Measurements from ENCODE around the gene MASP2. TPM values are rescaled to one million over a fixed set of nuclear protein-coding genes. Genes with fewer than 3 reads are reported as not detected.
"Not testable (repeated sequence)": the region's sequence is repeated elsewhere in the genome, so short reads cannot be mapped to it uniquely, and the experiment has no call there.

Gene MASP2
- total and polyA plus RNA-seq, 4 donors = 4.7 to 9.8 TPM; not detected in 2

- DNase-seq (ENCODE audit: low read depth in 4 of 6, low spot score in 6 of 6); H3K4me3 ChIP-seq (ENCODE audit: low read depth, low read length); H3K27ac ChIP-seq (ENCODE audit: low read depth, low read length); H3K27me3 ChIP-seq (ENCODE audit: control insufficient read depth, insufficient read depth, low read length); H3K9me3 ChIP-seq (ENCODE audit: control insufficient read depth, insufficient read depth, low read length); H3K4me1 ChIP-seq (ENCODE audit: control insufficient read depth, insufficient read depth, low read length); H3K36me3 ChIP-seq (ENCODE audit: control insufficient read depth, insufficient read depth, low read length): not testable (repeated sequence)
- 91% methylated on average over 5 of the region's 7 CpGs for WGBS (ENCODE audit: insufficient coverage)
Observed at GRCh38 chr1:11040105-11040429, 7.0 kb downstream of the MASP2 start.

DNA sequence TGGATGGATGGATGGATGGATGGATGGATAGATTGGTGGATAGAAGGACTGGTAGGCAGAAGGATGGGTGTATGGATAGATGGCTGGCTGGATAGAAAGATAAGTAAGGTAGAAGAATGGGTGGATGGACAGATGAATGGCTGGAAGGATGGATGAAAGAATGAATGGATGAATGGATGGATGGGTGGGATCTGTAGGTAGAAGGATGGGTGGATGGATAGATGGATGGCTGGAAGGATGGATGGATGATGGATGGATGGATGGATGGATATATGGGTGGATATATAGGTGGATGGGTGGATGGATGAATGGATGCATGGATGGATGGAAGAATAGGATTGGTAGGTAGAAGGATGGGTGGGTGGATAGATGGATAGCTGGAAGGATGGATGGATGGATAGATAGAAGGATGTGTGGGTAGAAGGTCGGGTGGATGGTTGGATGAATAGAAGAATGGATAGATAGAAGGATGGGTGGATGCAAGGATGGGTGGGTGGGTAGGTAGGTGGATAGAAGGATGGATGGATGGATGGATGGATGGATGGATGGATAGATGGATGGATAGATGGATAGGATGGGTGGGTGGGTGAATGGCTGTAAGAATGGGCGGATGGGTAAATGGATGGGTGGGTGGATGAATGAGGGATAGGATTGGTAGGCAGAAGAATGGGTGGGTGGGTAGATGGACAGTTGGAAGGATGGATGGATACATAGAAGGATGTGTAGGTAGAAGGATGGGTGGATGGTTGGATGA lies 7.5 kb downstream of the MASP2 start:
- WGBS (ENCODE audit: insufficient coverage) = 80% methylated on average over 2 of the region's 2 CpGs
- Histone ChIP-seq H3K4me1 (ENCODE audit: control insufficient read depth, insufficient read depth, low read length) (peaks cover 5% of the 10 kb centered on the region), H3K27me3 (ENCODE audit: control insufficient read depth, insufficient read depth, low read length) (no peaks in the 10 kb centered on the region), H3K9me3 (ENCODE audit: control insufficient read depth, insufficient read depth, low read length) (no peaks in the 10 kb centered on the region), H3K4me3 (ENCODE audit: low read depth, low read length) (no peak overlapping the region), H3K27ac (ENCODE audit: low read depth, low read length) (no peak overlapping the region), H3K36me3 (ENCODE audit: control insufficient read depth, insufficient read depth, low read length) (no peaks in the 10 kb centered on the region)
- DNase-seq (ENCODE audit: low read depth in 4 of 6, low spot score in 6 of 6) = no peak

DNA sequence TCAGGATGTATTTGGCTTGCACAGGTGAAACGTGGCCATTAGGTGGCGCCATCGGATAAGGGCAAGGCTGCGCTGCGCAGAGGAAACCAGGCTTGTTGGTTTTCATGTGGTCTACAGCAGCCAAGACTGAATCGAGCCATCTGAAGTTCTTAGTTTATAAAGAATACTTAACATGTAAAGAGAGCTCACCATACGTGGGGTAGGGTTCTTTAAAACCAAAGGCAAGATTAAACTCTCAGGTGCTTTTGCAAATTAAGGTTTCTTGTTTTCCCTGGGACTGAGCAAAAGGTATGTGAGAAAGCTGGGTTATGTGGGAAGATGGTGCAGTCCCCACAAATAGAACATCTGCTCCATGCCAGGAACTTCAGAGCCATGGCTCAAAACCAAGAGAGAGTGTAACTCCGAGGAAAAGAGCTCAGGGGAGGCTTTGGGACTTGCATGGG lies 9.3 kb downstream of the MASP2 start:
- Histone ChIP-seq H3K4me1 (ENCODE audit: control insufficient read depth, insufficient read depth, low read length) (peaks cover 5% of the 10 kb centered on the region), H3K4me3 (ENCODE audit: low read depth, low read length) (no peak overlapping the region), H3K9me3 (ENCODE audit: control insufficient read depth, insufficient read depth, low read length) (no peaks in the 10 kb centered on the region), H3K27ac (ENCODE audit: low read depth, low read length) (no peak overlapping the region), H3K27me3 (ENCODE audit: control insufficient read depth, insufficient read depth, low read length) (no peaks in the 10 kb centered on the region), H3K36me3 (ENCODE audit: control insufficient read depth, insufficient read depth, low read length) (no peaks in the 10 kb centered on the region)
- DNase-seq (ENCODE audit: low read depth in 4 of 6, low spot score in 6 of 6) = peak; percentile 78 to 97 (median 83)
- 0% methylated on average over 4 of the region's 8 CpGs for WGBS (ENCODE audit: insufficient coverage)

DNA sequence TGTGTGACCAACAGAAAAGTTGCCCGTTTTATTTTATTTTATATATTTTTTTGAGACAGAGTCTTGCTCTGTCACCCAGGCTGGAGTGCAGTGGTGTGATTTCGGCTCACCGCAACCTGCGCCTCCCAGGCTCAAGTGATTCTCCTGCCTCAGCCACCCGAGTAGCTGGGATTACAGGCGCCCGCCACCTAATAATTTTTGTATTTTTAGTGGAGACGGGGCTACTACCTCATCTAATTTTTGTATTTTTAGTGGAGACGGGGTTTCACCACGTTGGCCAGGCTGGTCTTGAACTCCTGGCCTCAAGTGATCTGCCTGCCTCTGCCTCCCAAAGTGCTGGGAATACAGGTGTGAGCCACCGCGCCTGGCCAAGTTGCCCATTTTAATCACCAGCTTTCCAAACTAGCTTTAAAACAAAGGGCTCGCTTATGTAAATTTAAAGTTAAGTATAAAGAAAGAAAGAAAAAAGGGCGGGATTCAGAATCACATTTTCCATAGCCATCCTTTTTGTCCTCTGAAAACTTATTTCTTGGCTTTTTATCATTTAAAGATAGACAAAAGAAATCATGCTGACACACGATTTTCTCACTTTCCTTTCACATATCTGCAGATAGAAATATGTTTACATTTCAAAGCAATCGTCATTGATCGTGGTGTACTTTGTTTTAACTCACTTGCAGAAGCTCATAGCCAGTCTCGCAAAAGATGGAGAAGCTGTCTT lies 9.9 kb downstream of the MASP2 start:
- not testable (repeated sequence) for H3K4me3 ChIP-seq (ENCODE audit: low read depth, low read length); H3K27me3 ChIP-seq (ENCODE audit: control insufficient read depth, insufficient read depth, low read length); H3K36me3 ChIP-seq (ENCODE audit: control insufficient read depth, insufficient read depth, low read length); H3K9me3 ChIP-seq (ENCODE audit: control insufficient read depth, insufficient read depth, low read length); H3K4me1 ChIP-seq (ENCODE audit: control insufficient read depth, insufficient read depth, low read length); H3K27ac ChIP-seq (ENCODE audit: low read depth, low read length); DNase-seq (ENCODE audit: low read depth in 4 of 6, low spot score in 6 of 6)
- WGBS (ENCODE audit: insufficient coverage) = 45% methylated on average over 8 of the region's 18 CpGs

DNA sequence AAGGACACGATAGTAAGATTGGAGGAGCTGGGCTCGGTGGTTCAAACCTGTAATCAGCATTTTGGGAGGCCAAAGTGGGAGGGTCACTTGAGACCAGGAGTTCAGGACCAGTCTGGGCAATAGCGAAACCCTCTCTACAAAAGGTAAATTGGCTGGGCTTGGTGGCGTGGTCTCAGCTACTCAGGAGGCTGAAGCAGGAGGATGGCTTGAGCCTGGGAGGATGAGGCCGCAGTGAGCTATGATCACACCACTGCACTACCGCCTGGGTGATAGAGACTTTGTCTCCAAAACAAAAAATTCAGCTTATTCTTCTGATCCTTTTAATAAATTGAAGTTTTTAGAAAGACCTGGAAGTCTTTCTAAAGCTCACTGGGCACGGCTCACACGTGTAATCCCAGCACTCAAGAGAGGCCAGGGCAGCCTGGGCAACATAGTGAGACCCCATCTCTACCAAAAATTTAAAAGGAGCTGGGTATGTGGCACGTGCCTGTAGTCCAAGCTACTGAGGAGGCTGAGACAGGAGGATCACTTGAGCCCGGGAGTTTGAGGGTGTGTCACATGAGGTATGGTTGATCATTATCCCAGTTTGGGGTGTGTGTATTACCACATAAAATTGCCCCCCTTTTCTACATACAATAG lies 15.3 kb downstream of the MASP2 start:
- WGBS (ENCODE audit: insufficient coverage) = 95% methylated on average over 5 of the region's 10 CpGs
- no peak for DNase-seq (ENCODE audit: low read depth in 4 of 6, low spot score in 6 of 6)
- H3K4me3 ChIP-seq (ENCODE audit: low read depth, low read length) = no peak overlapping the region

DNA sequence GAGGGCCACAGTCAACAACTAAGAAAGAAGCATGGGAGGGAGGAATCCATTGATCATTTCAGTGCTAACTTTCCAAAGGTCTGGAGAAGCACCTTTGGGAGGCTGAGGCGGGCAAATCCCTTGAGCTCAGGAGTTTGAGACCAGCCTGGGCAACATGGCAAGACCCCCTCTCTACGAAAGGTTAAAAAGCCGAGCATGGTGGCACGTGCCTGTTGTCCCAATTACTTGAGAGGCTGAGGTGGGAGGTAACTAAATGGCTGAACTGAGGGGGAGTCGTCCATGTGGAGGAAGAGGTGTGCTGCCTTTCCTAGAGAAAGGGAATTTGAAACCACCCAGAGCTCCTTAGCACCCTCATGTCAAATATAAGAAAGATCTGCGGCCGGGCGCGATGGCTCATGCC lies 16.2 kb downstream of the MASP2 start:
- H3K9me3 ChIP-seq (ENCODE audit: control insufficient read depth, insufficient read depth, low read length) = no peaks in the 10 kb centered on the region
- DNase-seq (ENCODE audit: low read depth in 4 of 6, low spot score in 6 of 6) = no peak
- H3K36me3 ChIP-seq (ENCODE audit: control insufficient read depth, insufficient read depth, low read length) = peaks cover 11% of the 10 kb centered on the region
- no peaks in the 10 kb centered on the region for H3K27me3 ChIP-seq (ENCODE audit: control insufficient read depth, insufficient read depth, low read length)
- no peak overlapping the region for H3K4me3 ChIP-seq (ENCODE audit: low read depth, low read length)
- no peaks in the 10 kb centered on the region for H3K4me1 ChIP-seq (ENCODE audit: control insufficient read depth, insufficient read depth, low read length)
- no peak overlapping the region for H3K27ac ChIP-seq (ENCODE audit: low read depth, low read length)
- 94% methylated on average over 3 of the region's 9 CpGs for WGBS (ENCODE audit: insufficient coverage)

More for the DNA sequence above, 15.3 kb downstream of the MASP2 start:
- peaks cover 11% of the 10 kb centered on the region for H3K36me3 ChIP-seq (ENCODE audit: control insufficient read depth, insufficient read depth, low read length)
- no peaks in the 10 kb centered on the region for H3K9me3 ChIP-seq (ENCODE audit: control insufficient read depth, insufficient read depth, low read length)
- no peak overlapping the region for H3K27ac ChIP-seq (ENCODE audit: low read depth, low read length)
- H3K27me3 ChIP-seq (ENCODE audit: control insufficient read depth, insufficient read depth, low read length) = no peaks in the 10 kb centered on the region
- no peaks in the 10 kb centered on the region for H3K4me1 ChIP-seq (ENCODE audit: control insufficient read depth, insufficient read depth, low read length)

DNA sequence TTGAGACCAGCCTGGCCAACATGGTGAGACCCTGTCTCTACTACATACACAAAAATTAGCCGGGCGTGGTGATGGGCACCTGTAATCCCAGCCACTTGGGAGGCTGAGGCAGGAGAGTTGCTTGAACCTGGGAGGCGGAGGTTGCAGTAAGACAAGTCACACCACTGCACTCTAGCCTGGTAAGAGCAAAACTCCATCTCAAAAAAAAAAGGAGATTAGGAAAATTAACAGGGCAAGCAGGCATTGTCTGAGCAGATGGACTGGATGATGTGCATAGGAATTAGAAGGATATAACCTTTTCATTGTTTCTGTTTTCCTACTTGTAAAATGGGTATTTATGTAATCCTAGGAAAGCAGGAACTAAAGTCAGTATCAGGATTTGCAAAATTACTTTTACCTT lies 19.0 kb downstream of the MASP2 start:
- no CpG with 5 or more reads among the region's 3 CpGs for WGBS (ENCODE audit: insufficient coverage)
- Histone ChIP-seq H3K27me3 (ENCODE audit: control insufficient read depth, insufficient read depth, low read length) (no peaks in the 10 kb centered on the region), H3K4me1 (ENCODE audit: control insufficient read depth, insufficient read depth, low read length) (no peaks in the 10 kb centered on the region), H3K4me3 (ENCODE audit: low read depth, low read length) (no peak overlapping the region), H3K9me3 (ENCODE audit: control insufficient read depth, insufficient read depth, low read length) (no peaks in the 10 kb centered on the region), H3K36me3 (ENCODE audit: control insufficient read depth, insufficient read depth, low read length) (peaks cover 13% of the 10 kb centered on the region), H3K27ac (ENCODE audit: low read depth, low read length) (no peak overlapping the region)
- no peak for DNase-seq (ENCODE audit: low read depth in 4 of 6, low spot score in 6 of 6)

GRCh38 chr1:11027316-11027715 lies 19.7 kb downstream of the MASP2 start:
- no peaks in the 10 kb centered on the region for H3K9me3 ChIP-seq (ENCODE audit: control insufficient read depth, insufficient read depth, low read length)
- no peak overlapping the region for H3K27ac ChIP-seq (ENCODE audit: low read depth, low read length)
- H3K4me3 ChIP-seq (ENCODE audit: low read depth, low read length) = no peak overlapping the region
- no peak for DNase-seq (ENCODE audit: low read depth in 4 of 6, low spot score in 6 of 6)
- no peaks in the 10 kb centered on the region for H3K27me3 ChIP-seq (ENCODE audit: control insufficient read depth, insufficient read depth, low read length)
- 58% methylated on average over 3 of the region's 6 CpGs for WGBS (ENCODE audit: insufficient coverage)
- H3K36me3 ChIP-seq (ENCODE audit: control insufficient read depth, insufficient read depth, low read length) = peaks cover 14% of the 10 kb centered on the region
- H3K4me1 ChIP-seq (ENCODE audit: control insufficient read depth, insufficient read depth, low read length) = no peaks in the 10 kb centered on the region

DNA sequence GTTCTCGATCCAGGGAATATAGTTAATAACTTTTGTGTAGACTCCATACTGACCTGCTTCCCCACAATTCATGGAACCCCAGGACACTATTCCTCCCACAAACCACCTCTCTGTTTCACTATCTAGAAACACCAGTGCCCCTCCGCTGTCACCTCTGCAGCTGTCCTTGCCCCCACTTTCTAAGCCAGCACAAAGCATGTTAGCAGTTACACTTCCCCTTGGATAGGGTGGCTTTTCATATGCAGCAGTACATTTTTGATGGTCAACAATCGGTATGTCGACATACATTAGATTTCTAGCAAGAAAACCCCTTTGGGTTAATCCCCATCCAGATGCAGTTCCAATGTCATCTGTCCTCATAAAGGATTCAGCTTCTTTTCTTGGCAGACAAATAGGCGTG lies 20.1 kb downstream of the MASP2 start:
- Histone ChIP-seq H3K4me3 (ENCODE audit: low read depth, low read length) (no peak overlapping the region), H3K27ac (ENCODE audit: low read depth, low read length) (no peak overlapping the region), H3K36me3 (ENCODE audit: control insufficient read depth, insufficient read depth, low read length) (peaks cover 18% of the 10 kb centered on the region), H3K27me3 (ENCODE audit: control insufficient read depth, insufficient read depth, low read length) (no peaks in the 10 kb centered on the region), H3K9me3 (ENCODE audit: control insufficient read depth, insufficient read depth, low read length) (no peaks in the 10 kb centered on the region), H3K4me1 (ENCODE audit: control insufficient read depth, insufficient read depth, low read length) (no peaks in the 10 kb centered on the region)
- no peak for DNase-seq (ENCODE audit: low read depth in 4 of 6, low spot score in 6 of 6)
- 100% methylated on average over 4 of the region's 5 CpGs for whole genome bisulfite sequencing (ENCODE audit: insufficient coverage)

Data from spinal cord (tissue), 10 donors.